Stimulated activated naive CD8-positive, alpha-beta T cell treated with anti-CD3 and anti-CD28 coated beads, Interleukin-15, amount 100 ng/mL, for 72 hours (primary cell): ENCODE data around the gene ZSCAN5A.
"Not testable (repeated sequence)": the region's sequence is repeated elsewhere in the genome, so short reads cannot be mapped to it uniquely, and the experiment has no call there.

Experiments used
- ATAC-seq: fragments of 150-1000 bp; cut with Tn5 transposase; 2 replicates; pipeline ENCODE4 v1.10.0; 2021; ENCODE audit warnings: mild to moderate bottlenecking, moderate library complexity
- DNase-seq, 2 donors: peaks; one replicate each; pipeline ENCODE4 v3.0.0; 2021 to 2022
- H3K27ac Mint-ChIP-seq, 2 donors: one replicate each; pipeline ENCODE4 v1.8.0; 2022; ENCODE audit warnings: mild to moderate bottlenecking in 2 of 2, mixed read lengths in 2 of 2, moderate library complexity in 2 of 2
- H3K27me3 Mint-ChIP-seq: one replicate; pipeline ENCODE4 v1.8.0; 2022; ENCODE audit warnings: mixed read lengths
- H3K4me1 Mint-ChIP-seq: one replicate; pipeline ENCODE4 v1.8.0; 2022; ENCODE audit warnings: mild to moderate bottlenecking, mixed read lengths
- H3K4me3 Mint-ChIP-seq, 2 donors: one replicate each; pipeline ENCODE4 v1.8.0; 2022; ENCODE audit warnings: mild to moderate bottlenecking in 2 of 2, mixed read lengths in 2 of 2, moderate library complexity in 1 of 2
- H3K9me3 Mint-ChIP-seq, 2 donors: one replicate each; pipeline ENCODE4 v1.8.0; 2022; ENCODE audit warnings: mixed read lengths in 2 of 2

ZSCAN5A gene, protein sequence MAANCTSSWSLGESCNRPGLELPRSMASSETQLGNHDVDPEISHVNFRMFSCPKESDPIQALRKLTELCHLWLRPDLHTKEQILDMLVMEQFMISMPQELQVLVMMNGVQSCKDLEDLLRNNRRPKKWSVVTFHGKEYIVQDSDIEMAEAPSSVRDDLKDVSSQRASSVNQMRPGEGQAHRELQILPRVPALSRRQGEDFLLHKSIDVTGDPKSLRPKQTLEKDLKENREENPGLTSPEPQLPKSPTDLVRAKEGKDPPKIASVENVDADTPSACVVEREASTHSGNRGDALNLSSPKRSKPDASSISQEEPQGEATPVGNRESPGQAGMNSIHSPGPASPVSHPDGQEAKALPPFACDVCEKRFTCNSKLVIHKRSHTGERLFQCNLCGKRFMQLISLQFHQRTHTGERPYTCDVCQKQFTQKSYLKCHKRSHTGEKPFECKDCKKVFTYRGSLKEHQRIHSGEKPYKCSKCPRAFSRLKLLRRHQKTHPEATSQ

DNA sequence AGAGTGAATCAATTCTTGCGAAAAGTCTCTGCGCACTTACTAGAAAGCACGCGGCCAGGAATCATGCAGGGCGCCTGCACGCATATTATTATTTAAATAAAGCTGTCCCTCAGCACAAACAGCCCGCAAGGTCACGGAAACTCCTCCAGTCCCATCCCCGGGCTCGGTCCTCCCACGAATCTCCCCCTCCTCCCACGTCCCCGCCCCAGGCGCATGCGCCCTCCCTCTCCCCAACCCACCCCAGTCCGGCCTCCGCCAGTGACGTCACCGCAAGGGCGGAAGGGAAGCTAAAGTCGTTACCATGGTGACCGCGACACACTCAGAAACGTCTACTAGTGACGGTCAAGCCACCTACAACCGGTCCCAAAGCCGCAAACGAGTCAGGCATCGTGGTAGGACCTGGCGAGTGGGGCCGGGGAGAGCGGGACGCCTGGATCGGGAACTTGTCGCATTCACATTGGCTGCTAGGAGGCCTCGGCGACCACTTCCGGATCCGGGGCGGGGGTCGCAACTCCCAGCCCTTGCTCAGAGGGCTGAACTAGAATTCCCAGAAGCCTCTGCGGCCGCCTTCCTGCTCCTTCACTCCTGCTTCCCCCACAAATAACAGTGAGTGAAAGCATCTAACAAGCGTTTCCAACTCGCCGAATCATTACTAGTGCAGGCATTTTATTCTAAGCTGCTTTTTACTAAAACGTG lies at the start of gene ZSCAN5A:
TSS of gene ZSCAN5A (minus strand) at position 459 of the 696 bp plus-strand sequence. CDS start 89,793 bp downstream, outside the sequence.
- peaks cover 41% of the 10 kb centered on the region for H3K4me1 Mint-ChIP-seq

DNA sequence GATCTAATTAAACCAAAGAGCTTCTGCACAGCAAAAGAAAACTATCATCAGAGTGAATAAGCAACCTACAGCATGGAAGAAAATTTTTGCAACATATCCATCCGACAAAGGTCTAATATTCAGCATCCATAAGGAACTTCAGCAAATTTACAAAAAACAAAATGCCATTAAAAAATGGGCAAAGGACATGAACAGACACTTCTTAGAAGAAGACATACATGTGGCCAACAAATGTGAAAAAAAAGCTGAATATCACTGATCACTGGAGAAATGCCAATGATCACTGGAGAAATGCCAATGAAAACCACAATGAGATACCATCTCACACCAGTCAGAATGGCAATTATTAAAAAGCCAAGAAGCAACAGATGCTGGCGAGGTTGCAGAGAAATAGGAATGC lies 46.2 kb upstream of the ZSCAN5A start:
- no peaks in the 10 kb centered on the region for H3K27me3 Mint-ChIP-seq
- no peak for ATAC-seq
- no peak for DNase-seq
- no peaks in the 10 kb centered on the region for H3K4me1 Mint-ChIP-seq
- peaks cover 46 to 55% of the 10 kb centered on the region in 2 donors for H3K9me3 Mint-ChIP-seq
- no peak overlapping the region for H3K27ac Mint-ChIP-seq
- no peak overlapping the region for H3K4me3 Mint-ChIP-seq

More for the DNA sequence above, at the start of gene ZSCAN5A:
- Mint-ChIP-seq H3K4me3 (peak within 1 kb of the TSS; percentile 91), H3K27me3 (no peaks in the 10 kb centered on the region), H3K9me3 (peaks cover 0 to 4% of the 10 kb centered on the region in 2 donors), H3K27ac (peak within 1 kb of the TSS; percentile 99 to 100)
- ATAC-seq (peak; percentile 87), DNase-seq (peak; percentile 95 to 96)

DNA sequence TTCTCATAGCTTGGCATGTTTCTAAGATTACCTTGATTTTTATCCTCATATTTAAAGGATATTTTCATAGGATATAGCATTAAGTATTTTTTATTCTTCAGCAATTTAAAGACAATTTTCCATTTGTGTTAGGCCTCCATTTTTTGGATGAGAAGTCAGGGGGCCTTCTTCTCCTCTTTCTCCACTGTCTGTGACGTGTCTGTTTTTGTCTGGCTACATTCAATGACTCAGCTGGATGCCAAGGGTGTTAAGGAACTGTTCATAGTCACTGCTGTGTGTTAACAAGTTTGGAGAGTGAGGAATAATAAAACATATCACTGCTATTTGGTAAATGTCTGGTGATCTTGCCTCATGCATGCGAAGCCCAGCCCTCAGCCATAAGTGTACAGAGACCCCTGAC lies 42.3 kb upstream of the ZSCAN5A start:
- peaks cover 30 to 33% of the 10 kb centered on the region in 2 donors for H3K9me3 Mint-ChIP-seq
- DNase-seq: no peak

DNA sequence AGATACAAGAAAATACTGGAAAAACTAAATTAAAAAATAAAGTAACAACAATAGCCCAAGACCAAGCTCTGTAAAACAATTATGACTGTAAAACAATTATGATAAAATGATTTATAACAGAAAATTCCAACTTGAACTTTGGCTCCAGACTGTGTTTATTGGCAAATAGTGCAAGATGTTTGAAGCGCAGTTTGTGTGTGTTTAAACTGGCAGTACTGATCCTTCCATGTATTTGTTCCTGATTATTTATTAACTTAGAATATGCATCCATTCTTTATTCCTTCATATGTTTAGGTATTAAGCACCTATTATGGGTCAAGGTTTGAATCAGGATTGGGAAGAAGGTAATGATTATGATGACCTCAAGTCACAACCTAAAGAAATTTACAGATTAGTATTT lies 40.9 kb upstream of the ZSCAN5A start:
- no peak for DNase-seq
- no peak for ATAC-seq
- Mint-ChIP-seq H3K4me1 (no peaks in the 10 kb centered on the region), H3K4me3 (no peak overlapping the region), H3K27ac (no peak overlapping the region), H3K9me3 (peaks cover 22 to 26% of the 10 kb centered on the region in 2 donors), H3K27me3 (no peaks in the 10 kb centered on the region)

More for the DNA sequence above, 42.3 kb upstream of the ZSCAN5A start:
- Mint-ChIP-seq H3K27me3 (no peaks in the 10 kb centered on the region), H3K4me1 (no peaks in the 10 kb centered on the region), H3K4me3 (no peak overlapping the region), H3K27ac (no peak overlapping the region)
- ATAC-seq: no peak

DNA sequence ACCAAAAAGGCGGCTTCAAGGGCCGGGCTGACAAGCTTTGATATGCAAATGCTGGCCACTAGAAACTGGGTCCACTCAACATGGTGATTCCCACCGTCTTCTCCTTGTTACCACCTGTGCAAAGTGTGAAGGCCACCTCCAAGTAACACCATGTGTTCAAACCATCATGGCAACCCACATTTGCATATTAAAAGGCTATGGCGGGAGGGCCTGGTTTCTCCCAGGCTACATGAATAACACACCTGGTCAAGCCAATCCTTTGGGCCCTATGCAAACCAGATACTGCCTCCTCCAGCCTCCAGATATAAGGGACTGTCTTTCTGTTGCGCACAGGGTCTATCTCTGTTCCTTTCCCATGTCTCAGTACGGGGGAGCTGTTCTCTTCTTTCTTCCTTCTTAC lies 36.6 kb upstream of the ZSCAN5A start:
- ATAC-seq (no peak), DNase-seq (no peak)
- no peaks in the 10 kb centered on the region for H3K9me3 Mint-ChIP-seq
- H3K27ac Mint-ChIP-seq: no peak overlapping the region
- no peaks in the 10 kb centered on the region for H3K4me1 Mint-ChIP-seq
- H3K4me3 Mint-ChIP-seq: no peak overlapping the region
- no peaks in the 10 kb centered on the region for H3K27me3 Mint-ChIP-seq

DNA sequence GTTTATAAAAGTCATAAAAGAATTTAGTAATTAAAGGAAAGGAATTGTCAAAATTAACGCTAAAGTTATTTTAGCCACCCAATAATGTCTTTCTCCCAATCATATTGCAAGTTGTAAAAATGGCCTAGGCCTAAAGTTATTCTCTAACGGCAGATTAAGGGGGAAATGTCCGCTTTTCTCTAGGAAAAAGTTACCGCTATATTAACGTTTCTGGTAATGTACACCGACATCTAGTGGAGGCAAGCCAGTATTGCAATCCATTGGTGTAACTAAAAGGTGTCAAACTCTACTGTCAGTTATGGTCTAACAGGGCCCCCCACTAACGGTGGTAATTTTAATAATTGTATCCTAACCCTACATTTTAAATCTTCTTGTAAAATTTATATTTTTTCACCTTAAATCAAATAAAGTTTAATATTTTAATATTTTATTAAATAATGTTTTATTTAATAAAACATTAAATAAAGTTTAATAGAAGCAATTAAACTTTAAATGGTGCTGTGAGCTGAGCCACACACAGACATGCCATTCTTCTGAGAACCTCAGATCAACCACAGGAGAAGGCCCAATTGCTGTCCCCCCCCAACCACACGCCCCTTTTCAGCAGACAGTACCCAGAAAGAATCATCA lies 35.9 kb upstream of the ZSCAN5A start:
- ATAC-seq: peak; percentile 40
- DNase-seq: peak; percentile 29 to 45
- Mint-ChIP-seq H3K27ac (no peak overlapping the region), H3K9me3 (no peaks in the 10 kb centered on the region), H3K4me3 (no peak overlapping the region), H3K4me1 (no peaks in the 10 kb centered on the region), H3K27me3 (no peaks in the 10 kb centered on the region)

DNA sequence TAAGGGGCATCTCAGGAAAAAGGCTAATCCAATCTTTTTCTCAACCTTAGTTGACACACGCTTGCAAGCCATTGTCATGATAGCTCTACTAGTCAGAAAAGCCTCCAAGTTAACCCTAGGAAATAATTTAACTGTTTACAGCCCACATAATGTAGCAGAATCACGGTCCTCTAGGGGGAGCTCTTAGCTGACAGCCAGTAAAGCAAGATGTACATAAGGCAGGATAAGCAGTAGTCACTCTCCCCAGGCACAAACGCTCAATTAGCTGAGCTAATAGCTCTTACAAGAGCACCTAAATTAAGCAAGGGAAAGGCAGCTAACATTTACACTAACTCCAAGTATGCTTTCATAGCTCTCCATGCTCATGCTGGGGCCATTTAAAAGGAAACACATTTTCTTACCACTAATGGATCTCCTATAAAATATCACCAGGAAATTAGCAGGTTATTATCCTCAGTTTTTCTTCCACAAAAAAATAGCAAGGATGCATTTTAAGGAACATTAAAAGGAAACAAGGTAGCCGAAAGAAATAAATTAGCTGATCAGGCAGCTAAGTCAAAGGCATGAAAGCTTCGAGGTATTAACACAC lies 33.7 kb upstream of the ZSCAN5A start:
- no peaks in the 10 kb centered on the region for H3K4me1 Mint-ChIP-seq
- no peak for ATAC-seq
- no peak overlapping the region for H3K27ac Mint-ChIP-seq
- no peaks in the 10 kb centered on the region for H3K27me3 Mint-ChIP-seq
- no peak overlapping the region for H3K4me3 Mint-ChIP-seq
- H3K9me3 Mint-ChIP-seq: no peaks in the 10 kb centered on the region
- DNase-seq: peak; percentile 12 to 25

DNA sequence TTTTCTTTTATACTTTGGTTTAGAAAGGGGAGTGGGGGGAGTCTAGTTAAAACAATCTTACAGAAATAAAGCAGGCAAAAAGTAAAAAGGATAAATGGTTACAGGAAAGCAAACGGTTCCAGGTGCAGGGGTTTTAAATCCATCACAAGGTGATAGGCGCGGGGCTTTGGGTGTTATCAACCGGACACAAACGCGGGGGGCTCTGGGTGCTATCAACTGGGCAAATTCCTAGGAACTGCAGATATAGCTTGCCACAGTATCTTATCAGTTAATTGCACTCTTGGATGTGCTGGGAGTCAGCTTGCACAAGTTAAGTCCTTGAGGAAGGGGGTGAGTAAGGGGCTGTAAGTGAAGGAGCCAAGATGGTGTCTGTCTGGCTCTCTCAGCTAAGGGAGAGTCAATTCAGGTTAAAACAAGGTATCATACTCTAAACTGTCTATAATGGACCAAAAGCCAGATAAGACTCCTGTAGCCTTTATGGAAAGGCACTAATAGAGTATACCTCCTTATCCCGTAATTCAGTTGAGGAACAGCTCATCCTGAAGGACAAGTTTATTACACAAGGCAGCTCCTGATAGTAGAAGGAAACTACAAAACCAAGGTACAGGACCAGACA lies 32.6 kb upstream of the ZSCAN5A start:
- no peaks in the 10 kb centered on the region for H3K4me1 Mint-ChIP-seq
- DNase-seq (no peak), ATAC-seq (no peak)
- H3K4me3 Mint-ChIP-seq: no peak overlapping the region
- H3K27me3 Mint-ChIP-seq: no peaks in the 10 kb centered on the region
- H3K9me3 Mint-ChIP-seq: peaks cover 8 to 10% of the 10 kb centered on the region in 2 donors
- no peak overlapping the region for H3K27ac Mint-ChIP-seq

DNA sequence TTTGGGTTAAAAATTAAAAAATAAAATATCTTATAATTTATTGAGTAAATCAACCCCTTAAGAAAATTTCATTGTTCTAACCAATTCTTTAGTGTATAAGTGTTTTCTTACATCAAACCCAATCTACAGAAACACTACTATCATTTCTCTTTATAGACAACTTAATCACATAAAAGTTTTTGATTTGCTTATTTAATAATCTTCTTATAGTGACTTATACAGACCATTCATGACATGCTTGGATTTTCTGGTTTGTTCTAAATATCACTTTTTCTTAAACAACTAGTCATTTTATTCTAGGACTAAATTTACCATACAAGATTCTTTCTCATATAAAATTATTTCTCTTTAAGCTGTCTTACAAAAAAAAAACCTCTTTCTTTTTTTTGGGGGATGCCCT lies 27.3 kb upstream of the ZSCAN5A start:
- Mint-ChIP-seq H3K27ac (no peak overlapping the region), H3K9me3 (peaks cover 20 to 28% of the 10 kb centered on the region in 2 donors), H3K4me3 (no peak overlapping the region), H3K27me3 (no peaks in the 10 kb centered on the region), H3K4me1 (no peaks in the 10 kb centered on the region)
- no peak for DNase-seq
- ATAC-seq: no peak

DNA sequence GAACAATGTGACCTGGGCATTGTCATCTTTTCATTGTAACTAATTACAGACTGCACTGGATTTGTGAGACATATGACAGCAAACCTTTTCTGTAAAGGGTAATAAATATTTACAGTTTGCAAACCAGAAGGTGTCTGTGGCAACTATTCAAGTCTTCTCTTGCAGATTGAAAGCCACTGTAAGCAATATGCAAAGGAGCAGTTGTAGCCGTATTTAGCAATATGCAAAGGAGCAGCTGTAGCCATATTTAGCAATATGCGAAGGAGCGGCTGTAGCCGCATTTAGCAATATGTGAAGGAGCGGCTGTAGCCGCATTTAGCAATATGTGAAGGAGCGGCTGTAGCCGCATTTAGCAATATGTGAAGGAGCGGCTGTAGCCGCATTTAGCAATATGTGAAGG lies 24.4 kb upstream of the ZSCAN5A start:
- not testable (repeated sequence) for ATAC-seq, DNase-seq, H3K27ac Mint-ChIP-seq, H3K4me3 Mint-ChIP-seq, H3K4me1 Mint-ChIP-seq, H3K27me3 Mint-ChIP-seq
- peaks cover 20 to 28% of the 10 kb centered on the region in 2 donors for H3K9me3 Mint-ChIP-seq

DNA sequence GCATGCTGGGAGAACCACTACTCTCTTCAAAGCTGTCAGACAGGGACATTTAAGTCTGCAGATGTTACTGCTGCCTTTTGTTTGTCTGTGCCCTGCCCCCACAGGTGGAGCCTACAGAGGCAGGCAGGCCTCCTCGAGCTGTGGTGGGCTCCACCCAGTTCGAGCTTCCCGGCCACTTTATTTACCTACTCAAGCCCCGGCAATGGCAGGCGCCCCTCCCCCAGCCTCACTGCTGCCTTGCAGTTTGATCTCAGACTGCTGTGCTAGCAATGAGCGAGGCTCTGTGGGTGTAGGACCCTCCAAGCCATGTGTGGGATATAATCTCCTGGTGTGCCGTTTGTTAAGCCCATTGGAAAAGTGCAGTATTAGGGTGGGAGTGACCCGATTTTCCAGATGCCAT lies 22.4 kb upstream of the ZSCAN5A start:
- not testable (repeated sequence) for H3K4me1 Mint-ChIP-seq, H3K27me3 Mint-ChIP-seq, ATAC-seq, DNase-seq, H3K27ac Mint-ChIP-seq, H3K4me3 Mint-ChIP-seq
- H3K9me3 Mint-ChIP-seq: peaks cover 17 to 18% of the 10 kb centered on the region in 2 donors

DNA sequence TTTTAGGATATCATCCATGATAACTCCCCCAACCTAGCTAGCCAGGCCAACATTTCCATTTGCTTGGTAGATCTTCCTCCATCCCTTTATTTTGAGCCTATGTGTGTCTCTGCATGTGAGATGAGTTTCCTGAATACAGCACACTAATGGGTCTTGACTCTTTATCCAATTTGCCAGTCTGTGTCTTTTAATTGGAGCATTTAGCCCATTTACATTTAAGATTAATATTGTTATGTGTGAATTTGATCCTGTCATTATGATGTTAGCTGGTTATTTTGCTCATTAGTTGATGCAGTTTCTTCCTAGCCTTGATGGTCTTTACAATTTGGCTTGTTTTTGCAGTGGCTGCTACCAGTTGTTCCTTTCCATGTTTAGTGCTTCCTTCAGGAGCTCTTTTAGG lies 20.7 kb upstream of the ZSCAN5A start:
- H3K27ac Mint-ChIP-seq, H3K27me3 Mint-ChIP-seq, DNase-seq, H3K4me1 Mint-ChIP-seq, H3K4me3 Mint-ChIP-seq, ATAC-seq: not testable (repeated sequence)
- peaks cover 11 to 17% of the 10 kb centered on the region in 2 donors for H3K9me3 Mint-ChIP-seq

DNA sequence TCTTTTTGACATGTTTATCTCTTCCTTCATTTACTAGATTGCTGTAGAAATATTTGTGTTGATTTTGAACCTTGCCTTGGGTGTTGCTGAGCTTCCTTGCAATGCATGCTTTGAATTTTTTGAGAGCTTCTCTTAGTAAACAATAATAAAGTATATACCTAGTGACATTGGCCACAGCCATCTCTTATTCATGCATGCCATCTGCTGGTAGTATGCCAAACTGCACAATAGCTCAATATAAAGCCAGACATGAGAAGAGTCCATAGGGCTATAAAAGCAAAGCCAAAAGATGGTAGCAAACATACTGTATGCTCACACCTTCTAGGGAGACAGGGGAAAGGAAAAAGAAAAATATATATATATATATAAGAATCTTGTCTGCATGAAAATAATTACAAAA lies 18.9 kb upstream of the ZSCAN5A start:
- Mint-ChIP-seq H3K4me1 (no peaks in the 10 kb centered on the region), H3K9me3 (peaks cover 7 to 14% of the 10 kb centered on the region in 2 donors), H3K27me3 (no peaks in the 10 kb centered on the region), H3K27ac (no peak overlapping the region), H3K4me3 (no peak overlapping the region)
- peak; percentile 56 for ATAC-seq
- DNase-seq: peak; percentile 28 to 35

DNA sequence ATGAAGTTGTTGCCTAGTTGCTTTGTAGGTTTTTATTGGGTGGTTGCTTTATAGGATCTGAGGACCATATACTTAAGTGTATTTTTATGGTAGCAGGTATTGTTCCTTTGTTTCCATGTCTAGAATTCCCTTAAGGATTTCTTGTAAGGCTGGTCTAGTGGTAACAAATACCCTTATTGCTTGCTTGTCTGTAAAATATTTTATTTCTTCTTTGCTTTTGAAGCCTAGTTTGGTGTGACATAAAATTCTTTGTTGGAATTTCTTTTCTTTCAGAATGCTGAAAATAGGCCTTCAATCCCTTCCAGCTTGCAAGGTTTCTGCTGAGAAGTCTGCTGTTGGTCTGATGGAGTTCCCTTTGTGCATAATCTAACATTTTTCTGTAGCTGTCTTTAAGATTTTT lies 18.1 kb upstream of the ZSCAN5A start:
- ATAC-seq: no peak
- no peaks in the 10 kb centered on the region for H3K27me3 Mint-ChIP-seq
- no peak overlapping the region for H3K4me3 Mint-ChIP-seq
- no peak for DNase-seq
- no peaks in the 10 kb centered on the region for H3K4me1 Mint-ChIP-seq
- peaks cover 7 to 8% of the 10 kb centered on the region in 2 donors for H3K9me3 Mint-ChIP-seq
- H3K27ac Mint-ChIP-seq: no peak overlapping the region

DNA sequence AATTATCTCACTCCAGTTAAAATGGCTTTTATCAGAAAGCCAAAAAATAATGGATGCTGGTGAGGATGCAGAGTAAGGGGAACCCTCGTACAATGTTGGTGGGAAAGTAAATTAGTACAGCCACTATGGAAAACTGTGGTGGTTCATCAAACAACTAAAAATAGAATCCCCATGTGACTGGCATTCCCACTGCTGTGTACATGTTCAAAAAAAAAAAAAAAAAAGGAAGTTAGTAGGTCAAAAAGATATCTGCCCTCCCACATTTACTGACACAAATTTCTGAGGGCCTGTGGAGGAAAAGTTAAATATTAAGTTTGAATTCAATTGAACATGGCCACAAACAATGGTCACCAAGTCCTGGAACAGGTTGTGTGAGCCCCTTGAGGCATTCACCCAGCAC lies 9.8 kb upstream of the ZSCAN5A start:
- Mint-ChIP-seq H3K27ac (no peak overlapping the region), H3K4me1 (no peaks in the 10 kb centered on the region), H3K9me3 (no peaks in the 10 kb centered on the region), H3K27me3 (peaks cover 6% of the 10 kb centered on the region), H3K4me3 (no peak overlapping the region)
- ATAC-seq: no peak
- DNase-seq: no peak
